ENCODE results near the gene UQCRQ. TPM values are rescaled to one million over a fixed set of nuclear protein-coding genes. Genes with fewer than 3 reads are reported as not detected.
A peak's percentile ranks its signal among the peaks of the same experiment; 100 is the strongest.

The UQCRQ gene
- total RNA-seq, 1 donor from 2014 or later = 329 TPM

GRCh38 chr5:132837868-132838267 lies 28.6 kb upstream of the UQCRQ start:
- no peak overlapping the region for H3K27ac Mint-ChIP-seq
- H3K9me3 Mint-ChIP-seq = peaks cover 3% of the 10 kb centered on the region
- H3K4me1 Mint-ChIP-seq = peaks cover 25% of the 10 kb centered on the region
- no peaks in the 10 kb centered on the region for H3K36me3 Mint-ChIP-seq
- no peak for TF ChIP-seq CTCF (IDR thresholded peaks at IDR 0.05; ENCODE audit: unreplicated experiment)
- no peak overlapping the region for H3K4me3 Mint-ChIP-seq
- DNase-seq (ENCODE audit: low spot score in 2 of 2, unreplicated experiment in 2 of 2) = peak in 1 of 2 experiments; percentile 25
- peaks cover under 1% of the 10 kb centered on the region for H3K27me3 Mint-ChIP-seq (ENCODE audit: low read depth)

GRCh38 chr5:132838516-132839282 lies 27.7 kb upstream of the UQCRQ start:
- peaks cover 5% of the 10 kb centered on the region for H3K9me3 Mint-ChIP-seq
- DNase-seq (ENCODE audit: low spot score in 2 of 2, unreplicated experiment in 2 of 2) = peak in 1 of 2 experiments; percentile 6
- peaks cover 25% of the 10 kb centered on the region for H3K4me1 Mint-ChIP-seq
- no peaks in the 10 kb centered on the region for H3K36me3 Mint-ChIP-seq
- no peak overlapping the region for H3K4me3 Mint-ChIP-seq
- no peak overlapping the region for H3K27ac Mint-ChIP-seq
- no peaks in the 10 kb centered on the region for H3K27me3 Mint-ChIP-seq (ENCODE audit: low read depth)
- TF ChIP-seq CTCF (IDR thresholded peaks at IDR 0.05; ENCODE audit: unreplicated experiment) = no peak

- H3K36me3 Mint-ChIP-seq = no peaks in the 10 kb centered on the region
- H3K4me3 Mint-ChIP-seq = no peak overlapping the region
- H3K4me1 Mint-ChIP-seq = peaks cover 25% of the 10 kb centered on the region
- TF ChIP-seq CTCF (IDR thresholded peaks at IDR 0.05; ENCODE audit: unreplicated experiment) = no peak
- H3K9me3 Mint-ChIP-seq = peaks cover 5% of the 10 kb centered on the region
- H3K27me3 Mint-ChIP-seq (ENCODE audit: low read depth) = no peaks in the 10 kb centered on the region
- H3K27ac Mint-ChIP-seq = peak overlapping the region; percentile 91
- DNase-seq (ENCODE audit: low spot score in 2 of 2, unreplicated experiment in 2 of 2) = peak in 1 of 2 experiments; percentile 21
Observed at GRCh38 chr5:132839426-132840301, 26.8 kb upstream of the UQCRQ start.

- TF ChIP-seq CTCF (IDR thresholded peaks at IDR 0.05; ENCODE audit: unreplicated experiment) = no peak
- peaks cover 25% of the 10 kb centered on the region for H3K4me1 Mint-ChIP-seq
- no peaks in the 10 kb centered on the region for H3K36me3 Mint-ChIP-seq
- H3K9me3 Mint-ChIP-seq = peaks cover 5% of the 10 kb centered on the region
- H3K4me3 Mint-ChIP-seq = no peak overlapping the region
- peak overlapping the region; percentile 91 for H3K27ac Mint-ChIP-seq
- H3K27me3 Mint-ChIP-seq (ENCODE audit: low read depth) = no peaks in the 10 kb centered on the region
- peak in 1 of 2 experiments; percentile 20 for DNase-seq (ENCODE audit: low spot score in 2 of 2, unreplicated experiment in 2 of 2)
Observed at GRCh38 chr5:132840313-132840712, 26.1 kb upstream of the UQCRQ start.

GRCh38 chr5:132840896-132841295 lies 25.5 kb upstream of the UQCRQ start:
- Mint-ChIP-seq H3K4me3 (no peak overlapping the region), H3K27ac (peak overlapping the region; percentile 91), H3K9me3 (peaks cover 5% of the 10 kb centered on the region)

More at GRCh38 chr5:132840896-132841295, 25.5 kb upstream of the UQCRQ start:
- no peaks in the 10 kb centered on the region for H3K27me3 Mint-ChIP-seq (ENCODE audit: low read depth)
- peaks cover 25% of the 10 kb centered on the region for H3K4me1 Mint-ChIP-seq
- DNase-seq (ENCODE audit: low spot score in 2 of 2, unreplicated experiment in 2 of 2) = peak in 1 of 2 experiments; percentile 17
- no peaks in the 10 kb centered on the region for H3K36me3 Mint-ChIP-seq
- no peak for TF ChIP-seq CTCF (IDR thresholded peaks at IDR 0.05; ENCODE audit: unreplicated experiment)
